Bronchial epithelial cell (primary cell): ENCODE results near the gene CDC42SE1. TPM values are rescaled to one million over a fixed set of nuclear protein-coding genes. Genes with fewer than 3 reads are reported as not detected.

Experiments used
- DNase-seq: peaks from one replicate; pipeline ENCODE4 v3.0.0-alpha.2; 2010; ENCODE audit warnings: low read depth
- FAIRE-seq: peaks from 2 replicates; lab custom pipeline; 2011; peaks lifted over from hg19 to GRCh38; lab: Jason Lieb, UNC
- H3K27me3 ChIP-seq: 2 replicates; pipeline ENCODE4 v1.5.1; 2011; ENCODE audit warnings: low read length; ENCODE audit not compliant: control insufficient read depth, insufficient read depth
- H3K36me3 ChIP-seq: 2 replicates; pipeline ENCODE4 v1.5.1; 2011; ENCODE audit warnings: low read length; ENCODE audit not compliant: control insufficient read depth, insufficient read depth
- H3K4me3 ChIP-seq: 2 replicates; pipeline ENCODE4 v1.5.1; 2011; ENCODE audit warnings: mild to moderate bottlenecking, low read depth, low read length, control low read depth
- total RNA-seq: library from RNA; depleted of rRNA; stranded (reverse); fragments of >200 nt; gene quantifications from 2 replicates; pipeline ENCODE4 v1.2.1, GENCODE V29; 2014
- TF ChIP-seq, protein P1 (sequence below): IDR thresholded peaks from 2 replicates; pipeline ENCODE4 v1.5.1; 2011; ENCODE audit warnings: mild to moderate bottlenecking, moderate library complexity, low read length, control low read depth, inconsistent platforms; ENCODE audit not compliant: insufficient read depth, severe bottlenecking

CDC42SE1 gene
- total RNA-seq, 1 donor from 2014 or later = 81.6 TPM

DNA sequence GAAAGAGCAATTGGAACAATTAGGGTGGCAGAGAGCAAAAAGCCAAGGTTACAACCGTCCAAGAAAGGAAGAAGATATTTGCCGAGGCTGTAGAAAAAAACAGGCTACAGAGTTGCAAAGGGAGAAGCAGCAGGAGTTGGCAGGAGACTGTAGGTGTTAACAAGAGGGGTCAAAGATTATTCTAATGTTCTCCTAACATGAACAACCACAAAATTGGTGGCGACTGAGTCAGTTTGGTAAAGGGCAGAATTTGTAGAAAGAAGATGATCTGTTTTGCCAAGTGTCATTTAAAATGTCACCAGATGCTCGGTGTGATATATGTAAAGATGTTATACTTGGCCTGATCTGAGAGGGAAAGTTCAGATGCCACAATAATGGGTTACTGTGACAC lies 51.6 kb downstream of the CDC42SE1 start:
- DNase-seq = no peak
- TF ChIP-seq, protein P1, sequence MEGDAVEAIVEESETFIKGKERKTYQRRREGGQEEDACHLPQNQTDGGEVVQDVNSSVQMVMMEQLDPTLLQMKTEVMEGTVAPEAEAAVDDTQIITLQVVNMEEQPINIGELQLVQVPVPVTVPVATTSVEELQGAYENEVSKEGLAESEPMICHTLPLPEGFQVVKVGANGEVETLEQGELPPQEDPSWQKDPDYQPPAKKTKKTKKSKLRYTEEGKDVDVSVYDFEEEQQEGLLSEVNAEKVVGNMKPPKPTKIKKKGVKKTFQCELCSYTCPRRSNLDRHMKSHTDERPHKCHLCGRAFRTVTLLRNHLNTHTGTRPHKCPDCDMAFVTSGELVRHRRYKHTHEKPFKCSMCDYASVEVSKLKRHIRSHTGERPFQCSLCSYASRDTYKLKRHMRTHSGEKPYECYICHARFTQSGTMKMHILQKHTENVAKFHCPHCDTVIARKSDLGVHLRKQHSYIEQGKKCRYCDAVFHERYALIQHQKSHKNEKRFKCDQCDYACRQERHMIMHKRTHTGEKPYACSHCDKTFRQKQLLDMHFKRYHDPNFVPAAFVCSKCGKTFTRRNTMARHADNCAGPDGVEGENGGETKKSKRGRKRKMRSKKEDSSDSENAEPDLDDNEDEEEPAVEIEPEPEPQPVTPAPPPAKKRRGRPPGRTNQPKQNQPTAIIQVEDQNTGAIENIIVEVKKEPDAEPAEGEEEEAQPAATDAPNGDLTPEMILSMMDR = no peak
- Histone ChIP-seq H3K27me3 (no peaks in the 10 kb centered on the region), H3K36me3 (no peaks in the 10 kb centered on the region), H3K4me3 (no peak overlapping the region)
- no peak for FAIRE-seq

DNA sequence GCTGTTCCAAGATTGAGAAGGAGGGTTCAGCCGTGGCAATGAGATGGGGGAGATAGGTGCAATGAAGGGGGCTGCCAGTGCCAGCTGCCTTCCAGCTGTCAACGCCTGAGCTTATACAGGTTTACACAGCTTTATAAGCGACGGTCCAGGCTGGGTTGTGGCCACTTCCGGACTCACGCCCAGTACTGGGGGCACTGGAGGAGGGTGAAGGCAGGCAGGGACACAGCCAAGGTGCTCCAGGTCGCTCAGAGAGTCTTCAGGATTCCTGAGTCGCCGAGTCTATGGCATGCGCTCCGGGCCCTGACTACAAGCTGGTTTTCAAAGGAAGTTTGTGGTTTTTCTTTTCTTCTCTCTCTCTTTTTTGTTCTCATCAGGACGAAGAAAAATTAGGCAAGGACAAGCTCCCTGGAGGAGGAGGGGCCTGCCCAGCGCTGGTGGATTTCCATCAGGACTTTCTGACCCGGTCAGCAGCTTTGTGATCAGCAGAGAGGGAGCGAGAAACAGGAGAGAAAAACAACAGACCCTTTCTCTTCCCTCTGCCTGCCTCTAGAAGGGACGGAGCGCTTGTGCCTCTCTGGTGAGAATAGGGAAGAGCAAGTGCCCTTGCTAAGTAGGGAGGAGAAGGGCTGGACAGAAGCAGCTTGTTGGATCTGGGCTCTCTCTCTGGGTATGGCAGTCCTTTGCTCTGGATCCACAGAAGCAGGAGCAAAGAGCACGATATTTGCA lies 52.9 kb downstream of the CDC42SE1 start, which contains the start of gene MINDY1:
Gene MINDY1 (minus strand): TSS at position 576 of the 726 bp plus-strand sequence. CDS start 4,285 bp downstream, outside the sequence.
- Histone ChIP-seq H3K27me3 (no peaks in the 10 kb centered on the region), H3K36me3 (no peaks in the 10 kb centered on the region), H3K4me3 (peak within 1 kb of the TSS; percentile 46)
- TF ChIP-seq, protein P1 = peak; percentile 62
- FAIRE-seq (no peak), DNase-seq (peak; percentile 73)

DNA sequence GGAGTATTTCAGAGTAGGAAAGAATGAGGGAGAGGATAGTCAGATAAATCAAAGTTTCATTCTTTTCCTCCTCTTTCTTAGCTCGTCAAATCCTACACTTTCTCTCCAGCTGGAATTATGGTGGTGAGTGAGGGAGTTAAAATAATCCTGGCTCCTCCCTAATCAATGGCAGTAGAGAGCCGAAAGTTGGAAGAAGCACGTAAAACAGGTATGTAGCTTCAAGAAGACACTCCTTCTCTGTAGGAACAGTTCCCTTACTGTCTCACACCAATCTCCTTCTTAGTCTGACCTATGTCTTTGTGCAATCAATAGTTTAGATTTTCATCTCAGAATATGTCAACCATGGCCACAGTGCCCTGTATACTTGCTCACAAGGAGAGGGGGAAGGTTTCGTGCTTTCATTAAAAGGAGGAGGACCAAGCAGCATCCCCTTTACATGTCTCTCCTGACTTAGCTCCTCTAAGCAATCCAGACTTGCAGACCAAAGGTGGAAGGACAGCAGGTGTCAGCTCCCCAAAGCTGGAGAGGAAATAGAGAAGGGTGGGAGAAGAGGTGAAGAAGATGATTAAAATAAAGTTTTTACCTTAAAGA lies 53.6 kb downstream of the CDC42SE1 start:
- no peak for DNase-seq
- FAIRE-seq = no peak
- Histone ChIP-seq H3K27me3 (no peaks in the 10 kb centered on the region), H3K4me3 (peak overlapping the region; percentile 46), H3K36me3 (peaks cover 1% of the 10 kb centered on the region)
- TF ChIP-seq, protein P1 = no peak

DNA sequence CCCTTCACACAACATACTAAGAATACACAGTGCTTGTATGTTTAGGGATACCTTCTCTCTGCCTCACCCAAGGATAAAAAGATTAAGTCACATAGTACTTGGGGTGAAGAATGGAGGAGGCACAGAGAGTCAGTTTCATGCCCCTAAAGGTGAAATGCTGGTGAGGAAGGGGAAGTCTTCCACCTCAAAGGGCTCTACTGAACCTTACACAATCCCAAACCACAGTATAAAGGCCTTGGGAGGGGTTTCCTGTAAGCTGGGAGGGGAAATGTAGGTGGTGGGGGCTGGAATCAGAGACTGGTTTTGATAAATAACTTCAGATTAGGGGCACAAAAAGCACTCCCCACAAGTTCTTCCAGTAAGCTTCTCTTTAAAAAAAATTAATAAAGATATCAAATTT lies 56.2 kb downstream of the CDC42SE1 start:
- FAIRE-seq (no peak), DNase-seq (no peak)
- TF ChIP-seq, protein P1 = no peak
- H3K4me3 ChIP-seq = no peak overlapping the region
- peaks cover 5% of the 10 kb centered on the region for H3K36me3 ChIP-seq
- H3K27me3 ChIP-seq = no peaks in the 10 kb centered on the region

DNA sequence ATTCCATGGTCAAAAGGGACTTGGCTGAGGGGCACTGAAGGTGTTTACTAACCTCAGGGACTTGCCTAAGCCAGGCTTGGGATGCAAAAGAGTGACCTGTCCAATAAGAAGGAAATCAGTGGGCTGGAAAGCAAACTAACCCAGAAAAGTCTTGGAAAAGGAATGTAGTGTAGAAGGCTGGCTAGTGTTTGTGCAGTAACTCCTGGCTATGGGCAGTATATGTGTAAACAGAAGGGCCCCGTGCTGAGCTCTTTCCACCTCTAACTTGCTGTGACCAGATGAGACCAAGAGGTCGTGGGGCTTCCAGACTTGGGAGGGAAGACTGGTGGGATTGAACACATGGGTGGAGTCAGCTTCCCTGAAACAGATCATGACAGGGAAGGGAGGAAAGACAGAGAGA lies 56.8 kb downstream of the CDC42SE1 start:
- Histone ChIP-seq H3K4me3 (no peak overlapping the region), H3K27me3 (no peaks in the 10 kb centered on the region), H3K36me3 (peaks cover 5% of the 10 kb centered on the region)
- no peak for FAIRE-seq
- DNase-seq = no peak
- TF ChIP-seq, protein P1 = no peak
